K562 (cell line): ENCODE results near the gene SMG6. TPM values are rescaled to one million over a fixed set of nuclear protein-coding genes. Genes with fewer than 3 reads are reported as not detected.

Source experiments
- ATAC-seq: fragments of 200-7000 bp; cut with Tn5 transposase; 3 replicates; pipeline ENCODE4 v1.9.1; 2020; ENCODE audit warnings: moderate library complexity
- BruUV-seq: library from RNA; stranded (reverse); fragments of 400-500 nt; replicated peaks from 2 replicates; lab custom pipeline; 2021; lab: Mats Ljungman, UMichigan
- CTCF ChIA-PET: fragments of 300-600 bp; formaldehyde crosslinking; extraction: SDS; loops from one replicate; lab custom pipeline; 2021; ENCODE audit warnings: low intra/inter-chr PET ratio; lab: Yijun Ruan, JAX
- POLR2A ChIA-PET: fragments of 300-600, 350-650 bp; sonication (Branson Sonifier 250); formaldehyde crosslinking; extraction: SDS; loops from one replicate; lab custom pipeline; 2021; ENCODE audit warnings: antibody characterized with exemption, inconsistent platforms; lab: Yijun Ruan, JAX
- DNase-seq, 4 experiments: peaks; one replicate each; pipeline versions ENCODE4 v3.0.0 to v3.0.0-alpha.2; 2011 to 2018; ENCODE audit warnings: low spot score in 3 of 4, mixed read lengths in 3 of 4; ENCODE audit errors: extremely low read depth in 1 of 4
- FAIRE-seq: peaks from 2 replicates; lab custom pipeline; 2011; peaks lifted over from hg19 to GRCh38; lab: Jason Lieb, UNC
- H2AFZ ChIP-seq: 2 replicates; pipeline ENCODE4 v1.6.0; 2011; ENCODE audit warnings: low read depth, low read length, control low read depth, inconsistent platforms
- H3K27ac ChIP-seq: fragments of 200-600 bp; 3 replicates; pipeline ENCODE4 v1.8.0; 2011; ENCODE audit warnings: low read depth, mild to moderate bottlenecking, control low read depth, inconsistent platforms, low read length, moderate library complexity, mixed read lengths; ENCODE audit errors: extremely low read depth
- H3K27me3 ChIP-seq, 2 experiments: fragments of 300-600 bp in 1 of 2; 2 replicates in 1 of 2; 3 replicates in 1 of 2; pipeline versions ENCODE4 v1.6.0 to v1.8.0; 2011; ENCODE audit warnings: inconsistent platforms in 2 of 2, low read length in 2 of 2, mild to moderate bottlenecking in 1 of 2, mixed read lengths in 1 of 2, moderate library complexity in 1 of 2; ENCODE audit not compliant: control insufficient read depth in 2 of 2, insufficient read depth in 2 of 2
- H3K36me3 ChIP-seq: fragments of 300-600 bp; 3 replicates; pipeline ENCODE4 v1.8.0; 2011; ENCODE audit warnings: mild to moderate bottlenecking, low read length, inconsistent platforms; ENCODE audit not compliant: control insufficient read depth, insufficient read depth
- H3K4me1 ChIP-seq, 2 experiments: fragments of 200-600 bp in 1 of 2; replicated peaks in 1 of 2; 2 replicates in 1 of 2; 3 replicates in 1 of 2; pipeline versions ENCODE4 v1.5.1 to v1.8.0; 2011; ENCODE audit warnings: inconsistent platforms in 2 of 2, low read length in 2 of 2, mild to moderate bottlenecking in 1 of 2, mixed read lengths in 1 of 2, moderate library complexity in 1 of 2; ENCODE audit not compliant: control insufficient read depth in 2 of 2, insufficient read depth in 2 of 2
- H3K4me2 ChIP-seq: 2 replicates; pipeline ENCODE4 v1.6.1; 2011; ENCODE audit warnings: low read length, control low read depth, inconsistent platforms, mixed read lengths; ENCODE audit not compliant: insufficient read depth
- H3K4me3 ChIP-seq: fragments of 200-600 bp; sonication (generic), shearing (Covaris generic); 2 replicates; pipeline ENCODE4 v1.5.1; 2016; ENCODE audit warnings: control low read depth, inconsistent platforms
- H3K79me2 ChIP-seq: fragments of 200-600 bp; 3 replicates; pipeline ENCODE4 v1.8.0; 2011; ENCODE audit warnings: low read length, inconsistent platforms; ENCODE audit not compliant: control insufficient read depth, insufficient read depth
- H3K9ac ChIP-seq, 2 experiments: 2 replicates each; pipeline versions ENCODE4 v1.6.0 to v1.6.1; 2011; ENCODE audit warnings: low read depth in 2 of 2, low read length in 2 of 2, control low read depth in 1 of 2, inconsistent platforms in 1 of 2, mild to moderate bottlenecking in 1 of 2, mixed read lengths in 1 of 2; ENCODE audit not compliant: insufficient read depth in 1 of 2
- H3K9me1 ChIP-seq: one replicate; pipeline ENCODE4 v1.6.0; 2011; ENCODE audit warnings: inconsistent platforms, mild to moderate bottlenecking, low read length, moderate library complexity; ENCODE audit not compliant: control insufficient read depth, insufficient read depth
- H3K9me3 ChIP-seq: replicated peaks from 2 replicates; pipeline ENCODE4 v1.5.1; 2011; ENCODE audit warnings: low read depth, low read length, inconsistent platforms; ENCODE audit not compliant: control insufficient read depth, insufficient read depth
- H4K20me1 ChIP-seq: replicated peaks from 2 replicates; pipeline ENCODE4 v1.6.1; 2011; ENCODE audit warnings: low read length, inconsistent platforms, mixed read lengths; ENCODE audit not compliant: control insufficient read depth, insufficient read depth
- ARID1B ChIP-seq: fragments of 450-650 bp; IDR thresholded peaks from 2 replicates; pipeline ENCODE4 v1.6.1; 2016; ENCODE audit warnings: antibody characterized with exemption, mild to moderate bottlenecking, inconsistent platforms
- ETS2 ChIP-seq: IDR thresholded peaks from 2 replicates; pipeline ENCODE4 v1.6.1; 2016; ENCODE audit warnings: borderline replicate concordance, missing genetic modification characterization, mild to moderate bottlenecking, moderate library complexity, missing compliant biosample characterization; ENCODE audit not compliant: poor library complexity, severe bottlenecking
- NR2F6 ChIP-seq: fragments of 450-650 bp; formaldehyde crosslinking; IDR thresholded peaks from 2 replicates; pipeline ENCODE4 v1.4.0; 2020; ENCODE audit warnings: mild to moderate bottlenecking
- ZNF175 ChIP-seq: fragments of 200-800 bp; sonication (Bioruptor generic); IDR thresholded peaks from 2 replicates; pipeline ENCODE4 v1.6.1; 2016; ENCODE audit warnings: low read depth, mild to moderate bottlenecking, missing genetic modification characterization, missing compliant biosample characterization
- WGBS: fragments of 100-300 bp; shearing (Covaris generic); methylation state at CpG from one replicate; pipeline ENCODE4 v1.1.6; 2016; ENCODE audit warnings: low coverage, mixed read lengths; ENCODE audit not compliant: insufficient coverage; ENCODE audit errors: missing lambda C conversion rate; 5-methylcytosine and 5-hydroxymethylcytosine counted together
- in situ Hi-C: fragments of 300-500 bp; cut with MboI; formaldehyde crosslinking; loops from 4 replicates; pipeline ENCODE4 v1.15.0; 2018; ENCODE audit warnings: inconsistent platforms, mixed read lengths
- intact Hi-C: fragments of 100-400 bp; cut with micrococcal nuclease; formaldehyde crosslinking; loops from 2 replicates; pipeline ENCODE4 v1.14.2; 2022
- polyA plus RNA-seq, 8 experiments: library from polyadenylated mRNA; depleted of rRNA in 4 of 8; stranded (reverse) in 5 of 8; unstranded in 3 of 8; fragments of >200 nt; fragmentation: Nextera tagmentation in 2 of 8; fragmentation: Illumina TruSeq in 1 of 8; extraction: Ambion mirVana in 2 of 8; extraction: Trizol in 1 of 8; gene quantifications; 2 replicates each; pipeline versions ENCODE4 v1.2.1 to v1.2.3, GENCODE V29; 2011 to 2014; ENCODE audit warnings: inconsistent platforms in 1 of 8, missing spikeins in 1 of 8
- total RNA-seq, 7 experiments: library from RNA; depleted of rRNA in 6 of 7; stranded (reverse); fragments of >200 nt in 6 of 7; fragmentation: Illumina TruSeq in 2 of 7; extraction: Trizol in 2 of 7; gene quantifications; 2 replicates each; pipeline versions ENCODE4 v1.2.1 to v1.2.3, GENCODE V29; 2011 to 2021; ENCODE audit warnings: low replicate concordance in 1 of 7
- TF ChIP-seq, protein P1 (sequence below), 2 experiments: IDR thresholded peaks; 2 replicates each; pipeline ENCODE4 v1.6.1; 2011; ENCODE audit warnings: borderline replicate concordance in 1 of 2, control low read depth in 1 of 2, low read depth in 1 of 2, low read length in 1 of 2, mild to moderate bottlenecking in 1 of 2, mixed read lengths in 1 of 2, moderate library complexity in 1 of 2; ENCODE audit not compliant: insufficient read depth in 1 of 2, insufficient read length in 1 of 2, poor library complexity in 1 of 2, severe bottlenecking in 1 of 2; ENCODE audit errors: extremely low read depth in 1 of 2
- TF ChIP-seq, protein P2 (sequence below): fragments of 450-650 bp; IDR thresholded peaks from 2 replicates; pipeline ENCODE4 v1.6.1; 2016; ENCODE audit warnings: borderline replicate concordance
- TF ChIP-seq, protein P3 (sequence below), 2 experiments: fragments of 450-650 bp in 1 of 2; sonication (generic) in 1 of 2; formaldehyde crosslinking in 1 of 2; IDR thresholded peaks in 1 of 2; conservative IDR thresholded peaks in 1 of 2; 2 replicates each; pipeline versions ENCODE4 v1.6.1 to v1.8.1; 2016 to 2023; ENCODE audit warnings: mild to moderate bottlenecking in 2 of 2, moderate library complexity in 2 of 2, inconsistent platforms in 1 of 2, missing genetic modification reagents in 1 of 2

SMG6 gene
- total and polyA plus RNA-seq, 9 of the 15 experiments (the other 6 are each of a cell fraction or from before 2014, with no cell fraction given), result 0.44 to 13.9 (median 6.0) TPM

DNA sequence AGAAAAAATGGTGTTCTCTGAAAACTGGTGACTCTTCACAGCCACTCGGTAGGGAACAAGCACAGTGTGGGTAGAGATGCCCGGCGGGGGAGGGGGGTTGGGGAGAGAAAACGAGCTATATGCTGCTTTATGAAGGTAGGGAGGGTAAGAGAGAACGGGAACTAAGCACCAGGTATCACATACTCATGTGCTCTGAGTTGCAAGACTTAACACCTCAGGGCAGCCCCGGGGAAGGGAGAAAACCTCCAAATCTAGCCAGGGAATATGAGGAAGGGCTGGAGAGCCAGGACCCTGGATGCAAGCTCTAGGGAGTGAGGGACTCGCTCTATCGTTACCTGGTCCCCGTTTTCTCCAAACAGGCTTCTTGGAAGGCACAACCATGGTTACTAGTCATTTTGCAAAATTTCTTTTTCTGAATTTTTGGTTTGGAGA is 213.4 kb downstream of the SMG6 start:
- intact Hi-C loops, result no loop called here
- FAIRE-seq (no peak), DNase-seq (no peak), ATAC-seq (no peak)
- Histone ChIP-seq H3K9me3 (no peaks in the 10 kb centered on the region), H3K9me1 (peaks cover 4% of the 10 kb centered on the region), H3K4me1 (peaks cover 23 to 29% of the 10 kb centered on the region in 2 experiments), H4K20me1 (no peaks in the 10 kb centered on the region), H2AFZ (no peak overlapping the region), H3K9ac (no peak overlapping the region), H3K27ac (no peak overlapping the region), H3K79me2 (no peaks in the 10 kb centered on the region), H3K27me3 (no peaks in the 10 kb centered on the region), H3K4me3 (no peak overlapping the region), H3K36me3 (peaks cover 8% of the 10 kb centered on the region; the same call in 1 of the 3 replicates), H3K4me2 (no peak overlapping the region)
- in situ Hi-C loops, result no loop called here
- POLR2A ChIA-PET, result interaction anchor here (1.1 to 2.7 kb wide), 3 partner anchors 10 to 124 kb away, joined by 3 to 7 read pairs (median 4); no protein-coding TSS in a partner anchor
- no TSS peak for BruUV-seq
- WGBS, result 66% methylated on average over 4 of the region's 9 CpGs
- CTCF ChIA-PET, result no interaction called here
- TF ChIP-seq ZNF175 (CRISPR knock-in tag), result no peak
- TF ChIP-seq NR2F6 (CRISPR knock-in tag), result no peak
- no peak for TF ChIP-seq ETS2

DNA sequence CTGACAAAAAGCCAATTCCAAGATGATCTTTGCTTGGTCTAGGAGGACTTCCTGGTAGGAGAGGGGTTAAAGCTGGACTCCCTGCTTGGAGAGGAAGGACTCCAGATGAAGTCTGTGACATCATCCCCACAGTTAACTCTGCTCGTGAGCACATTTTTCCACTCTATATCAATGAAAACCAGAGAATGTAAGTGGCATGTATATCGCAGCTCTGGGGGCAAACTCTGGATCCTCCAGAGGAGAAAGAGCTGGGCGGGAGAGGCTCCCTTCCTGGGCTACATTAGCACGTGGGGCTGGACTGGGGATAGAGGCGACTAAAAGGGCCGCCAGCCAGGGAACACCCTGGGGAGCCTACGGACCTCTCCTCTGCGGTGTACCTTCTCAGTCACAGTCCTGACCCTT is 214.6 kb downstream of the SMG6 start:
- Histone ChIP-seq H3K9me1 (peaks cover 4% of the 10 kb centered on the region), H3K4me1 (peaks cover 34 to 40% of the 10 kb centered on the region in 2 experiments), H3K9me3 (no peaks in the 10 kb centered on the region), H3K4me2 (peak overlapping the region; percentile 38), H2AFZ (peak overlapping the region; percentile 38; the same call in 1 of the 2 replicates), H3K27ac (peak overlapping the region; percentile 63; the same call in 2 of the 3 replicates), H4K20me1 (no peaks in the 10 kb centered on the region; the same call in 1 of the 2 replicates), H3K27me3 (no peaks in the 10 kb centered on the region), H3K9ac (peak overlapping the region; percentile 45 to 82; a peak in 3 of 4 replicates), H3K4me3 (no peak overlapping the region), H3K36me3 (peaks cover 10% of the 10 kb centered on the region; the same call in 1 of the 3 replicates), H3K79me2 (no peaks in the 10 kb centered on the region)
- WGBS, result 25% methylated on average over 6 of the region's 8 CpGs
- POLR2A ChIA-PET, result interaction anchor here (0.6 to 2.7 kb wide), 4 partner anchors 9 to 218 kb away, joined by 3 to 7 read pairs (median 3); no protein-coding TSS in a partner anchor
- no TSS peak for BruUV-seq
- intact Hi-C loops (no loop called here), in situ Hi-C loops (no loop called here)
- ATAC-seq (peak; percentile 58), DNase-seq (peak; percentile 16 to 23 (median 20)), FAIRE-seq (no peak)
- CTCF ChIA-PET, result no interaction called here
- TF ChIP-seq, protein P1, sequence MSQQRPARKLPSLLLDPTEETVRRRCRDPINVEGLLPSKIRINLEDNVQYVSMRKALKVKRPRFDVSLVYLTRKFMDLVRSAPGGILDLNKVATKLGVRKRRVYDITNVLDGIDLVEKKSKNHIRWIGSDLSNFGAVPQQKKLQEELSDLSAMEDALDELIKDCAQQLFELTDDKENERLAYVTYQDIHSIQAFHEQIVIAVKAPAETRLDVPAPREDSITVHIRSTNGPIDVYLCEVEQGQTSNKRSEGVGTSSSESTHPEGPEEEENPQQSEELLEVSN (IDR thresholded peaks at IDR 0.05; ENCODE audit: borderline replicate concordance in 1 of 2, extremely low read depth in 1 of 2, insufficient read depth in 1 of 2, insufficient read length in 1 of 2, low read depth in 1 of 2, low read length in 1 of 2, poor library complexity in 1 of 2, severe bottlenecking in 1 of 2), result peak in 1 of 2 experiments; percentile 50
- TF ChIP-seq, protein P2, sequence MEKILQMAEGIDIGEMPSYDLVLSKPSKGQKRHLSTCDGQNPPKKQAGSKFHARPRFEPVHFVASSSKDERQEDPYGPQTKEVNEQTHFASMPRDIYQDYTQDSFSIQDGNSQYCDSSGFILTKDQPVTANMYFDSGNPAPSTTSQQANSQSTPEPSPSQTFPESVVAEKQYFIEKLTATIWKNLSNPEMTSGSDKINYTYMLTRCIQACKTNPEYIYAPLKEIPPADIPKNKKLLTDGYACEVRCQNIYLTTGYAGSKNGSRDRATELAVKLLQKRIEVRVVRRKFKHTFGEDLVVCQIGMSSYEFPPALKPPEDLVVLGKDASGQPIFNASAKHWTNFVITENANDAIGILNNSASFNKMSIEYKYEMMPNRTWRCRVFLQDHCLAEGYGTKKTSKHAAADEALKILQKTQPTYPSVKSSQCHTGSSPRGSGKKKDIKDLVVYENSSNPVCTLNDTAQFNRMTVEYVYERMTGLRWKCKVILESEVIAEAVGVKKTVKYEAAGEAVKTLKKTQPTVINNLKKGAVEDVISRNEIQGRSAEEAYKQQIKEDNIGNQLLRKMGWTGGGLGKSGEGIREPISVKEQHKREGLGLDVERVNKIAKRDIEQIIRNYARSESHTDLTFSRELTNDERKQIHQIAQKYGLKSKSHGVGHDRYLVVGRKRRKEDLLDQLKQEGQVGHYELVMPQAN, result no peak
- no peak for TF ChIP-seq ARID1B
- TF ChIP-seq, protein P3, sequence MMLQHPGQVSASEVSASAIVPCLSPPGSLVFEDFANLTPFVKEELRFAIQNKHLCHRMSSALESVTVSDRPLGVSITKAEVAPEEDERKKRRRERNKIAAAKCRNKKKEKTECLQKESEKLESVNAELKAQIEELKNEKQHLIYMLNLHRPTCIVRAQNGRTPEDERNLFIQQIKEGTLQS (IDR thresholded peaks at IDR 0.05), result peak; percentile 20; the same call in 1 of the 2 replicates
- TF ChIP-seq, protein P3 (CRISPR knock-in tag; conservative IDR thresholded peaks at IDR 0.05), result no peak
